LNCaP clone FGC (cell line): ENCODE results near the gene CYP2J2.

Experiments
- DNase-seq: peaks from one replicate; pipeline ENCODE4 v3.0.0-alpha.2; 2011; ENCODE audit warnings: low read depth
- H3K4me3 ChIP-seq: 2 replicates; pipeline ENCODE4 v1.5.1; 2011; ENCODE audit warnings: mild to moderate bottlenecking, low read depth, low read length, control low read depth
- TF ChIP-seq, protein P1 (sequence below): IDR thresholded peaks from 2 replicates; pipeline ENCODE4 v1.5.1; 2012; ENCODE audit warnings: mild to moderate bottlenecking; ENCODE audit not compliant: control insufficient read depth, insufficient read depth; ENCODE audit errors: extremely low read depth

Gene CYP2J2

DNA sequence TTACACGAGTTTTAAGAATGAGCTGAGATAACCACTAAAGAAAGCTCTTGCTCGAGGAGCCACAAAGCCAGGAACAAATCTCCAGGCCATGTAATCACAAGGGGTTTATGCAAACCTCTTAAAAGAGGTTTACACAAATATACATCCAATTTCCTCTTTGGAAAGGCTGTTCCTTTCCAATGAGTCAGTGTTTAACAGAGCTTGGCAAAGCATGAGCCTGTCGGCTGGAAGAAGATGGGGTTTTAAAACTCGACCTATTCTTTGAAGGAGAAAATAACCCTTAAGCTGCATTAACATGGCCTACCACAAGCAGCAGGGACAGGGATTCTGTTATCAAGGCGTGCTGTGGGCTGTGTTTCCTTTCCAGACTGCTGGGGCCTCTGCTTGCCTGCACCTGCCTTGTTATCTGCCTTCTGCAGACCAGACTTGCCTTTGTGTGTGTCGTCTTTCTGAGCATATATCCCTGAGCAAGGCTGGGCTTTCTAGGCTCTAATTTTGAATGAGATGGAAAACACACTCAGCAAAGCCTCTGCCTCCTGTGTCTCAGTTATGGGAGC is 40.6 kb upstream of the CYP2J2 start:
- DNase-seq = peak; percentile 73
- no peak overlapping the region for H3K4me3 ChIP-seq
- TF ChIP-seq, protein P1, sequence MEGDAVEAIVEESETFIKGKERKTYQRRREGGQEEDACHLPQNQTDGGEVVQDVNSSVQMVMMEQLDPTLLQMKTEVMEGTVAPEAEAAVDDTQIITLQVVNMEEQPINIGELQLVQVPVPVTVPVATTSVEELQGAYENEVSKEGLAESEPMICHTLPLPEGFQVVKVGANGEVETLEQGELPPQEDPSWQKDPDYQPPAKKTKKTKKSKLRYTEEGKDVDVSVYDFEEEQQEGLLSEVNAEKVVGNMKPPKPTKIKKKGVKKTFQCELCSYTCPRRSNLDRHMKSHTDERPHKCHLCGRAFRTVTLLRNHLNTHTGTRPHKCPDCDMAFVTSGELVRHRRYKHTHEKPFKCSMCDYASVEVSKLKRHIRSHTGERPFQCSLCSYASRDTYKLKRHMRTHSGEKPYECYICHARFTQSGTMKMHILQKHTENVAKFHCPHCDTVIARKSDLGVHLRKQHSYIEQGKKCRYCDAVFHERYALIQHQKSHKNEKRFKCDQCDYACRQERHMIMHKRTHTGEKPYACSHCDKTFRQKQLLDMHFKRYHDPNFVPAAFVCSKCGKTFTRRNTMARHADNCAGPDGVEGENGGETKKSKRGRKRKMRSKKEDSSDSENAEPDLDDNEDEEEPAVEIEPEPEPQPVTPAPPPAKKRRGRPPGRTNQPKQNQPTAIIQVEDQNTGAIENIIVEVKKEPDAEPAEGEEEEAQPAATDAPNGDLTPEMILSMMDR = no peak

- H3K4me3 ChIP-seq = no peak overlapping the region
- TF ChIP-seq, protein P1 = no peak
- no peak for DNase-seq
These were observed 25.5 kb upstream of the CYP2J2 start for GRCh38 chr1:59952065-59952464.

- DNase-seq = no peak
- no peak overlapping the region for H3K4me3 ChIP-seq
- TF ChIP-seq, protein P1 = no peak
These were observed 23.1 kb upstream of the CYP2J2 start for GRCh38 chr1:59949648-59950047.

DNA sequence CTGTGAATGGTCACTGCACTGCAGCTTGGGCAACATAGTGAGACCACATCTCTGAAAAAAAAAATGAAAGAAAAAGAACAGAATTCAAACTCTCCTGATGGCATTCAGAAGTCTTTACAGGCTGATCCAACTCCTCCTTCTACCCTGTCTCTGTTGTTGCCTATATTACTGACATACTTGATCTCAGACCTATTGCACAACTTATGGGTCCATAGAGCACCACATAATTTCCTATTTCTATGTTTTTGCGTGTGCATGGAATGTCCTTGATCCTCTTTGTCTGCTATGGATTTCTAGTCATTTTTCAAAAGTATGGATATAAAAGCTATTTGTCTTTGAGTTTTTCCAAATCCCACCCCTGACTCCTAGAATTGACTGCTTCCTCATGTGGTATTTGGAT is 22.4 kb upstream of the CYP2J2 start:
- no peak overlapping the region for H3K4me3 ChIP-seq
- no peak for DNase-seq
- TF ChIP-seq, protein P1 = no peak

GRCh38 chr1:59947047-59947938 is 20.7 kb upstream of the CYP2J2 start:
- no peak for DNase-seq
- TF ChIP-seq, protein P1 = peak; percentile 92
- no peak overlapping the region for H3K4me3 ChIP-seq

- H3K4me3 ChIP-seq = no peak overlapping the region
- no peak for DNase-seq
- TF ChIP-seq, protein P1 = no peak
These were observed 19.2 kb upstream of the CYP2J2 start for GRCh38 chr1:59945790-59946189.
